ENCODE measurements around the gene NIPA2. TPM values are rescaled to one million over a fixed set of nuclear protein-coding genes. Genes with fewer than 3 reads are reported as not detected.

NIPA2 gene
- total RNA-seq, 1 donor from 2014 or later, result 18.1 TPM

- ATAC-seq, result no peak
- DNase-seq (ENCODE audit: low spot score), result no peak
Observed at GRCh38 chr15:22831473-22831872, 7.0 kb upstream of the NIPA2 start.

GRCh38 chr15:22839046-22839695, 705 bp downstream of the NIPA2 start:
- DNase-seq (ENCODE audit: low spot score) (no peak), ATAC-seq (no peak)

- no peak for ATAC-seq
- no peak for DNase-seq (ENCODE audit: low spot score)
Observed at GRCh38 chr15:22844421-22845288, 6.2 kb downstream of the NIPA2 start.

- ATAC-seq, result no peak
- DNase-seq (ENCODE audit: low spot score), result no peak
Observed at GRCh38 chr15:22845289-22845900, 6.9 kb downstream of the NIPA2 start.

- ATAC-seq, result no peak
- DNase-seq (ENCODE audit: low spot score), result no peak
Observed at GRCh38 chr15:22846073-22846472, 7.6 kb downstream of the NIPA2 start.

GRCh38 chr15:22850055-22850454, 11.6 kb downstream of the NIPA2 start:
- no peak for DNase-seq (ENCODE audit: low spot score)
- ATAC-seq, result no peak

- ATAC-seq (no peak), DNase-seq (ENCODE audit: low spot score) (no peak)
Observed at GRCh38 chr15:22851513-22851912, 13.0 kb downstream of the NIPA2 start.

- ATAC-seq (no peak), DNase-seq (ENCODE audit: low spot score) (no peak)
Observed at GRCh38 chr15:22855791-22856190, 17.3 kb downstream of the NIPA2 start.

GRCh38 chr15:22856659-22857058, 18.2 kb downstream of the NIPA2 start:
- DNase-seq (ENCODE audit: low spot score), result no peak
- ATAC-seq, result no peak

- no peak for ATAC-seq
- DNase-seq (ENCODE audit: low spot score), result no peak
Observed at GRCh38 chr15:22861161-22861560, 22.7 kb downstream of the NIPA2 start.

GRCh38 chr15:22863356-22863755, 24.9 kb downstream of the NIPA2 start:
- DNase-seq (ENCODE audit: low spot score) (no peak), ATAC-seq (peak; percentile 58)

GRCh38 chr15:22866079-22866478, 27.6 kb downstream of the NIPA2 start:
- no peak for DNase-seq (ENCODE audit: low spot score)

GRCh38 chr15:22867886-22868285, 29.4 kb downstream of the NIPA2 start:
- no peak for DNase-seq (ENCODE audit: low spot score)
- ATAC-seq, result peak; percentile 13

More at GRCh38 chr15:22866079-22866478, 27.6 kb downstream of the NIPA2 start:
- no peak for ATAC-seq

GRCh38 chr15:22868495-22868894, 30.0 kb downstream of the NIPA2 start:
- ATAC-seq, result no peak

GRCh38 chr15:22868928-22869327, 30.5 kb downstream of the NIPA2 start:
- no peak for ATAC-seq

More at GRCh38 chr15:22868495-22868894, 30.0 kb downstream of the NIPA2 start:
- no peak for DNase-seq (ENCODE audit: low spot score)

GRCh38 chr15:22869856-22870255, 31.4 kb downstream of the NIPA2 start:
- no peak for DNase-seq (ENCODE audit: low spot score)
- ATAC-seq, result no peak

More at GRCh38 chr15:22868928-22869327, 30.5 kb downstream of the NIPA2 start:
- no peak for DNase-seq (ENCODE audit: low spot score)

GRCh38 chr15:22870865-22871264, 32.4 kb downstream of the NIPA2 start:
- DNase-seq (ENCODE audit: low spot score) (no peak), ATAC-seq (no peak)

GRCh38 chr15:22871481-22872086, 33.1 kb downstream of the NIPA2 start:
- ATAC-seq, result no peak
- DNase-seq (ENCODE audit: low spot score), result no peak

- DNase-seq (ENCODE audit: low spot score) (no peak), ATAC-seq (no peak)
Observed at GRCh38 chr15:22872936-22873701, 34.7 kb downstream of the NIPA2 start.

- no peak for ATAC-seq
Observed at GRCh38 chr15:22873841-22874240, 35.4 kb downstream of the NIPA2 start.

GRCh38 chr15:22874256-22874655, 35.8 kb downstream of the NIPA2 start:
- DNase-seq (ENCODE audit: low spot score), result no peak
- no peak for ATAC-seq

More at GRCh38 chr15:22873841-22874240, 35.4 kb downstream of the NIPA2 start:
- no peak for DNase-seq (ENCODE audit: low spot score)

Data from left lobe of liver (tissue), 2 donors.